Retinal pigment epithelial cell (primary cell): ENCODE measurements around the gene FAHD2A.

ENCODE experiments used
- DNase-seq: peaks from one replicate; pipeline ENCODE4 v3.0.0-alpha.2; 2010; ENCODE audit warnings: low read depth
- H3K4me3 ChIP-seq: 2 replicates; pipeline ENCODE4 v1.5.1; 2011; ENCODE audit warnings: mild to moderate bottlenecking, low read length, control low read depth, moderate library complexity
- TF ChIP-seq, protein P1 (sequence below): conservative IDR thresholded peaks from 2 replicates; pipeline ENCODE4 v1.5.1; 2011; ENCODE audit warnings: low read depth, low read length, control low read depth, inconsistent platforms

FAHD2A gene

DNA sequence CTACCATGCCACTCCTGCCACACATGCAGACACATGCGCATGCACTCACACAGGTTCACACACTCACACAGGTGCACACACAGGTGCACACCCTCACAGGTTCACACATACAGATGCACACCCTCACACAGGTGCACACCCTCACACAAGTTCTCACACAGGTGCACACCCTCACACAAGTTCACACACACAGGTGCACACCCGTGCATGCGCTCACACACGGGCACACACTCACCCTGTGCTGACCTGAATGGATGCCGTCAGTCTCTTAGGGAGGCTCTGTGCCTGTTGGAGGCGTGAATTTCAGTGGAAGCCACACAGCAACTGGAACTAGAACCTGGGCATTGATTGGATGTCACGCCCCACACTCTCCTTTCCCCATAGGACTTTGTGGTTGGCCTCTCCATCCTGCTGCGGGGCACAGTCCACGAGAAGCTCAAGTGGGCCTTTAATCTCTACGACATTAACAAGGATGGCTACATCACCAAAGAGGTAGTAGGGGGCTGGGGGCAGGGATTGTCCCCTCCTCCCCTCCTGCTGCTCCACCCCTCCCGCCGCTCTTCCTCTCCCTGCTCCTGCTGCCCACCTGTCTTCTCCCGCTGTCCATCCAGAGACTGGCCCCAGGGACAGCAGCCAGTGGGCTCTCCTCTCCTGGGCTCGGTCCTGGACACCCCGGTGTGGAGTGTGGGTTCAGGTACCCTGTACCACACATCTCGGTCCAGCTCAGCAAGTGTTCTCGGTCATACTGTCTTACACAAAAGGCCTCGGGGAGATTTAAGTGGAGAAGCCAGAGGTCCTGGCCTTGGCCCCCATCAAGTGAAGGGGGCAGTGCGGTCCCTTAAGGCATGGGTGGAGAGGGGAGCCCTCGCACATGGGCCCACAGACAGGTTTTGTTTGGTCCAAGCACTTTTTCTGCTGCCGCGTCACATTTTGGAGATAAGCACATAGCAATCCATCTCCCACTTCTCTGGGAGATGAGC, 21.0 kb upstream of the FAHD2A start:
- TF ChIP-seq, protein P1, sequence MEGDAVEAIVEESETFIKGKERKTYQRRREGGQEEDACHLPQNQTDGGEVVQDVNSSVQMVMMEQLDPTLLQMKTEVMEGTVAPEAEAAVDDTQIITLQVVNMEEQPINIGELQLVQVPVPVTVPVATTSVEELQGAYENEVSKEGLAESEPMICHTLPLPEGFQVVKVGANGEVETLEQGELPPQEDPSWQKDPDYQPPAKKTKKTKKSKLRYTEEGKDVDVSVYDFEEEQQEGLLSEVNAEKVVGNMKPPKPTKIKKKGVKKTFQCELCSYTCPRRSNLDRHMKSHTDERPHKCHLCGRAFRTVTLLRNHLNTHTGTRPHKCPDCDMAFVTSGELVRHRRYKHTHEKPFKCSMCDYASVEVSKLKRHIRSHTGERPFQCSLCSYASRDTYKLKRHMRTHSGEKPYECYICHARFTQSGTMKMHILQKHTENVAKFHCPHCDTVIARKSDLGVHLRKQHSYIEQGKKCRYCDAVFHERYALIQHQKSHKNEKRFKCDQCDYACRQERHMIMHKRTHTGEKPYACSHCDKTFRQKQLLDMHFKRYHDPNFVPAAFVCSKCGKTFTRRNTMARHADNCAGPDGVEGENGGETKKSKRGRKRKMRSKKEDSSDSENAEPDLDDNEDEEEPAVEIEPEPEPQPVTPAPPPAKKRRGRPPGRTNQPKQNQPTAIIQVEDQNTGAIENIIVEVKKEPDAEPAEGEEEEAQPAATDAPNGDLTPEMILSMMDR: no peak
- no peak for DNase-seq
- no peak overlapping the region for H3K4me3 ChIP-seq

- TF ChIP-seq, protein P1: no peak
- DNase-seq: no peak
- H3K4me3 ChIP-seq: no peak overlapping the region
These were observed 20.3 kb upstream of the FAHD2A start for GRCh38 chr2:95382192-95382591.

DNA sequence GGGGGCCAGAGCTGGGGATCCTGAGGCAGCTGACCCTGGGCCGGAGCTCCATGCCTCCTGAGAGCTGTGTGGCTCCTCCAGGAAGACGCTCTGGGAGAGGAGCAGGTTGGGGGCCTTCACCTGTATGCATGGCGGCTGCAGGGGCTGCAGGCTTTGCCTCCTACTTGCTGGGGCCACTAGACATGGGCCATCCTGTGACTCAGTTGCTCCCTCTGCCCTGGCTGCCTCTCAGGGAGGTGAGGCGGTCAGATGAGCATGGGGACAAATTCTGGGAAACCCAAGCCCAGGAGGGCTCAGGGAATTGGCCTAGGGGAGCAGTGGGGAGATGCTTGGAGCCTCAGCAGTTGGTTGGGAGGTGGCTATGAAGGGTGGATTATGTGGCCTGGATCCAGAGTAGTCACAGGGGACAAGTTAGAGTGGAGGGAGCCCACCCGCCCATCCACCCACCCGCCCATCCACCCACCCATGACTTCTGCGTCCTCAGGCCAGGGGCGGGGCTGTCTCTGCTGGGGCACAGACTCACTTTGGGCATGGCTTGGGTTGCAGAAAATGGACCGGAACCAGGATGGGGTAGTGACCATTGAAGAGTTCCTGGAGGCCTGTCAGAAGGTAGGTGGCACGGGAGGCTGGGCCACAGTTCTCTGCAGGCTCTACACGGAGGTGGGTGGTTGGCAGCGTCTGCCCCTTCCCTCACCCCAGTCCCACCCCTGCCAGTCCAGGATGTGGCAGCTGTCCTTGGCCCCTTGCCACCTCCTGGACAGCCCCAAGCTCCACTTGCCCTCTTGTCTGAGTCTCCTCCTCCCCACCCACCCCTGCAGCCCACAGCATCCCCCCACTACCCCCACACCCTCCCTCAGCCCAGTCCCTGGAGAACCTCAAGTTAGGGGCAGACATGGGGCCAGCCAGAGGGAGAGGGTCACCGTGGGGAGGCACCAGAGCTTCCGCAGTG, 19.5 kb upstream of the FAHD2A start:
- no peak overlapping the region for H3K4me3 ChIP-seq
- DNase-seq: no peak
- TF ChIP-seq, protein P1: no peak

GRCh38 chr2:95383635-95384027, 18.9 kb upstream of the FAHD2A start:
- no peak overlapping the region for H3K4me3 ChIP-seq
- no peak for DNase-seq
- TF ChIP-seq, protein P1: no peak

- no peak for DNase-seq
- TF ChIP-seq, protein P1: no peak
- no peak overlapping the region for H3K4me3 ChIP-seq
These were observed 17.5 kb upstream of the FAHD2A start for GRCh38 chr2:95384854-95385569.

DNA sequence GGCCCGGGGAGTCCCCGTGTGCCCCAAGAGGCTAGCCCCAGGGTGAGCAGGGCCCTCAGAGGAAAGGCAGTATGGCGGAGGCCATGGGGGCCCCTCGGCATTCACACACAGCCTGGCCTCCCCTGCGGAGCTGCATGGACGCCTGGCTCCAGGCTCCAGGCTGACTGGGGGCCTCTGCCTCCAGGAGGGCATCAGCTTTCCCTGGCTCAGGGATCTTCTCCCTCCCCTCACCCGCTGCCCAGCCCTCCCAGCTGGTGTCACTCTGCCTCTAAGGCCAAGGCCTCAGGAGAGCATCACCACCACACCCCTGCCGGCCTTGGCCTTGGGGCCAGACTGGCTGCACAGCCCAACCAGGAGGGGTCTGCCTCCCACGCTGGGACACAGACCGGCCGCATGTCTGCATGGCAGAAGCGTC, 16.9 kb upstream of the FAHD2A start:
- no peak for DNase-seq
- H3K4me3 ChIP-seq: no peak overlapping the region
- TF ChIP-seq, protein P1: no peak
